HepG2 (cell line): Measurements from ENCODE around the gene NR2F1-AS1. TPM values are rescaled to one million over a fixed set of nuclear protein-coding genes. Genes with fewer than 3 reads are reported as not detected.

Source experiments
- AGO1 ChIP-seq: fragments of 200-400 bp; formaldehyde crosslinking; IDR thresholded peaks from 2 replicates; pipeline ENCODE4 v1.6.1; 2017; ENCODE audit warnings: mild to moderate bottlenecking, low read depth, low read length, moderate library complexity; ENCODE audit not compliant: poor library complexity, severe bottlenecking
- BRD4 ChIP-seq: sonication (generic); formaldehyde crosslinking; IDR thresholded peaks from 2 replicates; pipeline ENCODE4 v1.4.0; 2020; ENCODE audit warnings: missing genetic modification reagents
- CBFB ChIP-seq: sonication (generic); formaldehyde crosslinking; IDR thresholded peaks from 2 replicates; pipeline ENCODE4 v1.4.0; 2020; ENCODE audit warnings: missing genetic modification reagents
- CEBPB ChIP-seq: IDR thresholded peaks from 2 replicates; pipeline ENCODE4 v1.6.1; 2011; ENCODE audit warnings: low read depth, low read length, improper control_type of control experiment, borderline replicate concordance
- CHD4 ChIP-seq: fragments of 200-600 bp; sonication (generic); IDR thresholded peaks from 2 replicates; pipeline ENCODE4 v1.7.0; 2017; ENCODE audit warnings: mild to moderate bottlenecking, low read length, borderline replicate concordance
- CREB1 ChIP-seq, 2 experiments: fragments of 450-650 bp in 1 of 2; IDR thresholded peaks; 2 replicates each; pipeline ENCODE4 v1.6.1; 2016 to 2017; ENCODE audit warnings: control low read depth in 1 of 2, mild to moderate bottlenecking in 1 of 2, missing compliant biosample characterization in 1 of 2, missing genetic modification characterization in 1 of 2
- ETV5 ChIP-seq: IDR thresholded peaks from 2 replicates; pipeline ENCODE4 v1.6.1; 2018; ENCODE audit warnings: missing biosample characterization, missing genetic modification reagents, inconsistent platforms, borderline replicate concordance
- HHEX ChIP-seq: IDR thresholded peaks from 2 replicates; pipeline ENCODE4 v1.6.1; 2016; ENCODE audit warnings: control low read depth
- KAT2B ChIP-seq: fragments of 150-350 bp; IDR thresholded peaks from 2 replicates; pipeline ENCODE4 v1.6.1; 2014; ENCODE audit warnings: low read depth, low read length, borderline replicate concordance
- KDM1A ChIP-seq: IDR thresholded peaks from 2 replicates; pipeline ENCODE4 v1.6.1; 2016; ENCODE audit warnings: missing compliant biosample characterization
- KDM3A ChIP-seq: IDR thresholded peaks from 2 replicates; pipeline ENCODE4 v1.6.1; 2018; ENCODE audit warnings: low read depth, missing compliant biosample characterization
- KMT2B ChIP-seq: IDR thresholded peaks from 2 replicates; pipeline ENCODE4 v1.6.1; 2016; ENCODE audit warnings: missing genetic modification reagents, missing compliant biosample characterization
- MZF1 ChIP-seq: sonication (generic); formaldehyde crosslinking; IDR thresholded peaks from 2 replicates; pipeline ENCODE4 v1.8.1; 2023; ENCODE audit warnings: mild to moderate bottlenecking, missing genetic modification reagents, borderline replicate concordance
- RAD21 ChIP-seq: fragments of 450-650 bp; formaldehyde crosslinking; IDR thresholded peaks from 2 replicates; pipeline ENCODE4 v1.5.0; 2020; ENCODE audit warnings: mild to moderate bottlenecking
- RBM39 ChIP-seq: fragments of 200-400 bp; formaldehyde crosslinking; IDR thresholded peaks from one replicate; pipeline ENCODE4 v1.6.1; 2018; ENCODE audit warnings: antibody characterized with exemption, mild to moderate bottlenecking, low read depth, low read length; ENCODE audit not compliant: poor library complexity, severe bottlenecking
- RXRB ChIP-seq: IDR thresholded peaks from 2 replicates; pipeline ENCODE4 v1.6.1; 2016; ENCODE audit warnings: borderline replicate concordance, missing genetic modification reagents, missing compliant biosample characterization
- ZNF235 ChIP-seq: sonication (generic); formaldehyde crosslinking; IDR thresholded peaks from 2 replicates; pipeline ENCODE4 v1.8.1; 2023; ENCODE audit warnings: mild to moderate bottlenecking, missing genetic modification reagents, borderline replicate concordance
- ZNF253 ChIP-seq: sonication (generic); formaldehyde crosslinking; IDR thresholded peaks from 2 replicates; pipeline ENCODE4 v1.8.0; 2022; ENCODE audit warnings: mild to moderate bottlenecking, missing genetic modification reagents, borderline replicate concordance
- ZSCAN31 ChIP-seq: sonication (generic); formaldehyde crosslinking; IDR thresholded peaks from 2 replicates; pipeline ENCODE4 v1.5.0; 2020; ENCODE audit warnings: low read depth, mild to moderate bottlenecking, missing genetic modification reagents
- polyA plus RNA-seq, 8 experiments: library from polyadenylated mRNA; depleted of rRNA in 3 of 8; stranded (reverse) in 7 of 8; unstranded in 1 of 8; fragments of >200 nt; fragmentation: Illumina TruSeq in 4 of 8; extraction: Trizol in 4 of 8; gene quantifications; 2 replicates each; pipeline versions ENCODE4 v1.2.1 to v1.2.3, GENCODE V29; 2011 to 2016; ENCODE audit warnings: low read depth in 4 of 8, missing spikeins in 1 of 8, mixed read lengths in 1 of 8; ENCODE audit not compliant: insufficient read depth in 1 of 8
- total RNA-seq, 5 experiments: library from RNA; depleted of rRNA; stranded (reverse); fragments of >200 nt; fragmentation: Illumina TruSeq; extraction: Trizol; gene quantifications; 2 replicates each; pipeline ENCODE4 v1.2.3, GENCODE V29; 2016; ENCODE audit warnings: low read depth in 1 of 5
- TF ChIP-seq, protein P1 (sequence below): IDR thresholded peaks from 2 replicates; pipeline ENCODE4 v1.6.1; 2018; ENCODE audit warnings: missing genetic modification reagents
- TF ChIP-seq, protein P2 (sequence below): sonication (generic); formaldehyde crosslinking; IDR thresholded peaks from 2 replicates; pipeline ENCODE4 v1.5.0; 2020; ENCODE audit warnings: mild to moderate bottlenecking, low read depth, missing genetic modification reagents, borderline replicate concordance
- TF ChIP-seq, protein P3 (sequence below): IDR thresholded peaks from 2 replicates; pipeline ENCODE4 v1.6.1; 2016; ENCODE audit warnings: mild to moderate bottlenecking
- TF ChIP-seq, protein P4 (sequence below): sonication (generic); formaldehyde crosslinking; IDR thresholded peaks from 2 replicates; pipeline ENCODE4 v1.5.1; 2020; ENCODE audit warnings: mild to moderate bottlenecking, missing genetic modification reagents, moderate library complexity

The NR2F1-AS1 gene
- total and polyA plus RNA-seq, 2 of the 13 experiments (the other 11 are each of a cell fraction or from before 2014, with no cell fraction given), result 2.8 TPM

DNA sequence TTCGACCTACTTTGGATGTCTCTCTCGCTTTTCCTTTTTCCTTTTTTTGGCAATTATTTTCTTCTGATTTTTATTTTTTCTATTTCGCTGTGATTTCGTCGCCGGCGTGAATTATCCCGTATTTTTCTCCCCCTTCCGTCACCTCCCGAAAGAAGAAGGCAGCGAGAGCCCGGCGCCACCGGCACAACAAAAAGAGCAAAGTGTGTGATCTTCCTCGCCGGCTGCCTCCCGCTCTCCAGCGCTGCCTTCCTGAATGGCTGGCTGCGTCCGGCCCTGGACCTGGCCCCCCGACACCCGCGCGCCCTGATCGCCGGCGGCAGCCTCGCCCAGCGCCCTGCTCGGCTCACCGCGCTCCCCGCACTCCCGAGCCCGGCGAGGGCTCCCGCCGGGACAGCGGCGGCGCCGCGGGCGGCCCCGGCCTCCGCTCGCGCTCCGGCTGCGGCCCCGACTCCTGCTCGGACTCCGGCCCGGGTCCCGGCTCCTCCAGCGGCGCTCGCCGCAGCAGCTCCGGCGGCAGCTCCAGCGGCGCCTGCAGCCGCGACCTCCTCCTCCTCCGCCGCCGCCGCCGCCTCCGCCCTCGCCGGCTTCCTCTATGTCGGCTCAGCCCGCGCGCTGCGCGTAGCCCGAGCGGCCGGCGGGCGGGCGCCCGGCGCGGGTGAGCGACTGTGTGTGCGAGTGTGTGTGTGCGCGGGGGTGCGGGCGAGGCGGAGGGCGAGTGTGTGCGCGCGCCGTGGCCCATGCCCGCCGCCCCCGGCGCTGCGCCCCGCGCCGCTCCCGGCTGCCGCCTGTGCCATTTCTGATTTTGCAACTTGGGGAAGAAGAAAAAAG is 3.0 kb upstream of the NR2F1-AS1 start (continued):
- TF ChIP-seq ETV5 (CRISPR knock-in tag), result no peak
- no peak for TF ChIP-seq HHEX (CRISPR knock-in tag)
- no peak for TF ChIP-seq RBM39
- TF ChIP-seq KAT2B, result no peak
- TF ChIP-seq KDM3A (CRISPR knock-in tag), result no peak
- no peak for TF ChIP-seq RXRB
- TF ChIP-seq, protein P1, sequence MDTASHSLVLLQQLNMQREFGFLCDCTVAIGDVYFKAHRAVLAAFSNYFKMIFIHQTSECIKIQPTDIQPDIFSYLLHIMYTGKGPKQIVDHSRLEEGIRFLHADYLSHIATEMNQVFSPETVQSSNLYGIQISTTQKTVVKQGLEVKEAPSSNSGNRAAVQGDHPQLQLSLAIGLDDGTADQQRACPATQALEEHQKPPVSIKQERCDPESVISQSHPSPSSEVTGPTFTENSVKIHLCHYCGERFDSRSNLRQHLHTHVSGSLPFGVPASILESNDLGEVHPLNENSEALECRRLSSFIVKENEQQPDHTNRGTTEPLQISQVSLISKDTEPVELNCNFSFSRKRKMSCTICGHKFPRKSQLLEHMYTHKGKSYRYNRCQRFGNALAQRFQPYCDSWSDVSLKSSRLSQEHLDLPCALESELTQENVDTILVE (CRISPR knock-in tag), result no peak
- 0 out of 2 replicates have a peak, but pooled peaks have one; percentile 2 for TF ChIP-seq CEBPB
- no peak for TF ChIP-seq CREB1 (IDR thresholded peaks at IDR 0.05)
- TF ChIP-seq CREB1 (CRISPR knock-in tag; IDR thresholded peaks at IDR 0.05), result no peak
- TF ChIP-seq, protein P2, sequence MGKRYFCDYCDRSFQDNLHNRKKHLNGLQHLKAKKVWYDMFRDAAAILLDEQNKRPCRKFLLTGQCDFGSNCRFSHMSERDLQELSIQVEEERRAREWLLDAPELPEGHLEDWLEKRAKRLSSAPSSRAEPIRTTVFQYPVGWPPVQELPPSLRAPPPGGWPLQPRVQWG (CRISPR knock-in tag), result no peak
- no peak for TF ChIP-seq ZNF253 (CRISPR knock-in tag)
- TF ChIP-seq ZNF235 (CRISPR knock-in tag), result no peak
- no peak for TF ChIP-seq AGO1
- TF ChIP-seq ZSCAN31 (CRISPR knock-in tag), result no peak
- no peak for TF ChIP-seq KMT2B (CRISPR knock-in tag)
- TF ChIP-seq CBFB (CRISPR knock-in tag), result no peak
- TF ChIP-seq BRD4 (CRISPR knock-in tag), result no peak
- peak; percentile 10; the same call in 1 of the 2 replicates for TF ChIP-seq RAD21
- no peak for TF ChIP-seq KDM1A (CRISPR knock-in tag)
- TF ChIP-seq, protein P3, sequence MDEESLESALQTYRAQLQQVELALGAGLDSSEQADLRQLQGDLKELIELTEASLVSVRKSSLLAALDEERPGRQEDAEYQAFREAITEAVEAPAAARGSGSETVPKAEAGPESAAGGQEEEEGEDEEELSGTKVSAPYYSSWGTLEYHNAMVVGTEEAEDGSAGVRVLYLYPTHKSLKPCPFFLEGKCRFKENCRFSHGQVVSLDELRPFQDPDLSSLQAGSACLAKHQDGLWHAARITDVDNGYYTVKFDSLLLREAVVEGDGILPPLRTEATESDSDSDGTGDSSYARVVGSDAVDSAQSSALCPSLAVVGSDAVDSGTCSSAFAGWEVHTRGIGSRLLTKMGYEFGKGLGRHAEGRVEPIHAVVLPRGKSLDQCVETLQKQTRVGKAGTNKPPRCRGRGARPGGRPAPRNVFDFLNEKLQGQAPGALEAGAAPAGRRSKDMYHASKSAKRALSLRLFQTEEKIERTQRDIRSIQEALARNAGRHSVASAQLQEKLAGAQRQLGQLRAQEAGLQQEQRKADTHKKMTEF (CRISPR knock-in tag), result no peak
- TF ChIP-seq, protein P4, sequence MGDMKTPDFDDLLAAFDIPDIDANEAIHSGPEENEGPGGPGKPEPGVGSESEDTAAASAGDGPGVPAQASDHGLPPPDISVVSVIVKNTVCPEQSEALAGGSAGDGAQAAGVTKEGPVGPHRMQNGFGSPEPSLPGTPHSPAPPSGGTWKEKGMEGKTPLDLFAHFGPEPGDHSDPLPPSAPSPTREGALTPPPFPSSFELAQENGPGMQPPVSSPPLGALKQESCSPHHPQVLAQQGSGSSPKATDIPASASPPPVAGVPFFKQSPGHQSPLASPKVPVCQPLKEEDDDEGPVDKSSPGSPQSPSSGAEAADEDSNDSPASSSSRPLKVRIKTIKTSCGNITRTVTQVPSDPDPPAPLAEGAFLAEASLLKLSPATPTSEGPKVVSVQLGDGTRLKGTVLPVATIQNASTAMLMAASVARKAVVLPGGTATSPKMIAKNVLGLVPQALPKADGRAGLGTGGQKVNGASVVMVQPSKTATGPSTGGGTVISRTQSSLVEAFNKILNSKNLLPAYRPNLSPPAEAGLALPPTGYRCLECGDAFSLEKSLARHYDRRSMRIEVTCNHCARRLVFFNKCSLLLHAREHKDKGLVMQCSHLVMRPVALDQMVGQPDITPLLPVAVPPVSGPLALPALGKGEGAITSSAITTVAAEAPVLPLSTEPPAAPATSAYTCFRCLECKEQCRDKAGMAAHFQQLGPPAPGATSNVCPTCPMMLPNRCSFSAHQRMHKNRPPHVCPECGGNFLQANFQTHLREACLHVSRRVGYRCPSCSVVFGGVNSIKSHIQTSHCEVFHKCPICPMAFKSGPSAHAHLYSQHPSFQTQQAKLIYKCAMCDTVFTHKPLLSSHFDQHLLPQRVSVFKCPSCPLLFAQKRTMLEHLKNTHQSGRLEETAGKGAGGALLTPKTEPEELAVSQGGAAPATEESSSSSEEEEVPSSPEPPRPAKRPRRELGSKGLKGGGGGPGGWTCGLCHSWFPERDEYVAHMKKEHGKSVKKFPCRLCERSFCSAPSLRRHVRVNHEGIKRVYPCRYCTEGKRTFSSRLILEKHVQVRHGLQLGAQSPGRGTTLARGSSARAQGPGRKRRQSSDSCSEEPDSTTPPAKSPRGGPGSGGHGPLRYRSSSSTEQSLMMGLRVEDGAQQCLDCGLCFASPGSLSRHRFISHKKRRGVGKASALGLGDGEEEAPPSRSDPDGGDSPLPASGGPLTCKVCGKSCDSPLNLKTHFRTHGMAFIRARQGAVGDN (CRISPR knock-in tag), result peak; percentile 32
- no peak for TF ChIP-seq MZF1 (CRISPR knock-in tag)
- no peak for TF ChIP-seq CHD4
